Stimulated activated CD8-positive, alpha-beta memory T cell treated with anti-CD3 and anti-CD28 coated beads, Interleukin-4, amount 100 ng/mL, for 48 hours (primary cell): ENCODE measurements around the gene RWDD3.

Experiments used
- DNase-seq: peaks from one replicate; pipeline ENCODE4 v3.0.0-alpha.2; 2020

The RWDD3 gene

DNA sequence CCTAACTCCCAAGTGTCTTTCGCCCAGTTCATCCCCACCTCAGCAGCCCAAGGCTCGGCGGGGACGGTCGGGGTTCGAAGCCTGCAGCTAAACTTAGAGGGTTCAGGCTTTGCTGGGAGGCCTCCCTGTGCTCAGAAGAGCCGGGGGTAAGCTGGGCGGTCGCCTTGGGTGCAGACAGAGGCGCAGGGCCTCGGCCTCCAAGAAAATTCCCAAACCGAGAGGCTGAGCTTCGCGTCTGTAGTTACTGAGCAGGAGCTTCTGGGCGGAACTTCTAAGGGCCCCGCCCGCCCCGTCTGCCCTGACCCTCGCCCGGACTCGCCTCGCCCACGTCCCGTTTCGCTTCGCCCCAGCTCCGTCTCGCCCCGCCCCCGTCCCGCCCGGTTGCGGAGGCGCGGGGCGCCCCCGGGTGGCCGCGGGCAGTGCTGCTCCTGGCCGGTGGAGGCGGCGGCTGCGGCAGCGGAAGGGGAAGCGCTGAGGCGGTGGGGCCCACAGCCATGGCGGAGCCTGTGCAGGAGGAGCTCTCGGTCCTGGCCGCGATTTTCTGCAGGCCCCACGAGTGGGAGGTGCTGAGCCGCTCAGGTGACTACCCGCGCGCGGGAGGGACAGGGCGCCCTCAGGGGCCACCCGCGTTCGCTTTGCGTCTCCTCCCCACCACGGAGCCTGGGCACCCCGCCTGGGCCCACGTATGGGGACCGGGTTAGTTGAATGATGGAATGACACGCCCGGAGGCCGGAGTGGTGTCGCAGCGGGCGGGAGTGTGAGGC, at the start of gene RWDD3:
Gene RWDD3 (plus strand): TSS at position 474 of the 764 bp plus-strand sequence. CDS start 21 bp downstream, at position 495.
- peak; percentile 94 for DNase-seq

- no peak for DNase-seq
These were observed 47.9 kb upstream of the RWDD3 start for GRCh38 chr1:95186149-95186548.

DNA sequence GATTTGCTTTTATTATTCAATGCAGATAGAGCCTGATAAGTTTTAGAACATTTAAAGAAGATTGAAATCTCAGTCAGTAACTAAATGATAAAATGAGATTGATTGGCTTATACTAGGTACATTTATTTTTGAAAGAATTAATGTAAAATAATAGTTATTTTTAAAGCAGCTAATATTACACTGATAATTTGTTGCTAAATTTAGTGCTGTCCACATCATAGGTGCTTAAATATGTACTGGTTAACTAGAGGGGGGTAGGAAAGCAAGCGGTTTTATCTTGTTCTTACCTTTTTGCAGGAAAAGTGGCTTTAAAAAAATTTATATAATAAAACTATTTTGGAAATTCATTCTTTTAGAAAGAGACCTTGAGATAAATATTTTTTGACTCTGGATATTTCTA, 40.4 kb upstream of the RWDD3 start:
- no peak for DNase-seq

- no peak for DNase-seq
These were observed 39.0 kb upstream of the RWDD3 start for GRCh38 chr1:95195046-95195445.

- no peak for DNase-seq
These were observed 38.0 kb upstream of the RWDD3 start for GRCh38 chr1:95196017-95196416.

DNA sequence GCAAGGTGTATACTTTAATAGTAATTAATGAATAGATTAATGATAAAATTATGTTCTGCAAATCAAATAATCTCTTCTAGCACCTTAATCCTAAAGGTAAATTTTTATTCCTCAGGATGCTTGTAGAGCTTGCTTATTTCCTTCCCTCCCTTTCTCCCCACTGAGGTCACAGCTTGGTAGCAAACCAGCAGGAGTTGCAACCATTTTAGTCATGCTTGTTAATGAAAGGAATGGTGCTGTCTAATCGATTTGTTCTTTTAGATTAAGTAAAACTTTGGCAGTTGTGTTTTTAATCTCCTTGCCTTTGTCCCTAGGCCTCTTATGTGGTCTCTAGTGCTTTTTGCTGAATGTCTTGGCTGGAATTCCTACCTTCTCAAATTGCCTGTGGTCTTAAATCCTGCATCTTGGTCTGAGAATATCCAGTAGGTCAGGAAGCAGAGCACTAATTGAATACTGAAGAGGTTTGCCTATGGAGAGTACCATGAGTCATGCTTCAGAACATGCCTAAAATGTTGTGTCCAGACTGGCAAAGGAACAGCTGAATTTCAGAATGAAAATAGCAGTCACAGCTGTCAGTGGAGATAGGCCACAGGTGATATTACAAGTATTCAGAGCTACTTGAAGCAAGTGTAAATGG, 36.3 kb upstream of the RWDD3 start:
- no peak for DNase-seq

DNA sequence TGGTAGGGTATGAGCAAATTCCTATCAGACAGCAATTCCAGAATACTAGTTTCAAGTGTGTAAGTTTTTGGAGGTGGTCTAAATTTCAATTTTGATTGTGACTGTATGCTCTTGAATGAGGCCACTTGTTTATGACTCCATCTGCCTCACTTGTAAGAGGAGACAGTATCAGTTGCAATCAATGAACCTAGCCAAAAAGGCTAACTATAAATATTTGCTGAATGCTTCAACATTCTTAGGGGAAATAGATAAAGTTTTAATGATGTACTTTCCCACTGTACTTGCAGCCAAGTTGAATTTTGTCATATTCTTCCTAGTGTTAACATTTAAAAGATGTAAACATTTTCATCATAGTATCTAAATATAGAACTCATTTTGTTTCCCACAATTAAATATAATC, 32.1 kb upstream of the RWDD3 start:
- DNase-seq: no peak

DNA sequence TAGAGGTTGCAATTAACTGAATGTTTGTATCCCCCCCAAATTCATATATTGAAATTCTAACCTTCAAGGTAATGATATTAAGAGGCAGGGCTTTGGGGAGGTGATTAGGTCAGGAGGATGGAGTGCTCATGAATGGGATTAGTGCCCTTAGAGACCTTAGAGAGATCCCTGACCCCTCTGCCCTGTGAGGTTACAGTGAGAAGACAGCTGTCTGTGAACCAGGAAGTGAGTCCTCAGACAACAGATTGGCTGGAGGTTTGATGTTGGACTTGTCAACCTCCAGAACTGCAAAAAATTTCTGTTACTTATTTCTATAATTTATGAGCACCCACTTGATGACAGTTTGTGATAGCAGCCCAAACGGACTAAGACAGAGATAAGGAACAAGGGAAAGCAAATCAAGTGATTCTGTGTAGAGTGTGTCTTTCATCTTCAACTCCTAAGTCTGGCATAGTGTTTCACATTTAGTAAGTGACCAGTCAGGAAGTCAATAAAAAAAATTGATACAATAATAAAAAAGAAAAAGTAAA, 30.0 kb upstream of the RWDD3 start:
- no peak for DNase-seq

- DNase-seq: no peak
These were observed 27.5 kb upstream of the RWDD3 start for GRCh38 chr1:95206514-95206913.

DNA sequence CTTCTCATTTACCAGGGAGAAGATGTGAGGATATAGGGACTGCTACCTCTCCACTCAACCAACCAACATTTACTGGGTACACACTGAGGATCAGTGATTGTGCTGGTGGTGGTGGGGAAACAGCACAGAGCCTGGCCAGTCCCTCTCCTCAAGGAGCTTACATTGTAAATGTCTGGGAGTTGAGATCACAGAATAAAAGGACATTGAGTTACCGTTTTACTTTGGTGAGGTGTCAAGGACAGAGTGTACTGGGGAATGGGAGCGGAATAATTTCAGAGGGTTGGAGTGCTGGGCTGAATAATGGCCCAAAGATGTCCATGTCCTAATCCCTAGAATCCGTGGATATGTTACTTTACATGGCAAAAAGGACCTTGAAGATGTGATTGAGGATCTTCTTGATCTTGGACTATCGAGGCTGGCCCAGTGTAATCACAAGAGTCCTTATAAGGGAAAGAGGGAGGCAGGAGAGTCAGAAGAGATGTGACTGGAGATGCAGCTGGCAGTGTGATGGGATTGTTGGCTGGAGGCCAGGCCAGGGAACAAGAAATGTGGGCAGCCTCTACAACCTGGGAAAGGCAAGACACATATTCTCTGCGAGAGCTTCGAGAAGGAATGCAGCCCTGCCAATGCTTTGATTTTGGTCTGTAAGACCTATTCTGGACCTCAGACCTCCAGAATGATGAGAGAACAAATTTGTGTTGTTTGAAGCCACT, 26.6 kb upstream of the RWDD3 start:
- no peak for DNase-seq

DNA sequence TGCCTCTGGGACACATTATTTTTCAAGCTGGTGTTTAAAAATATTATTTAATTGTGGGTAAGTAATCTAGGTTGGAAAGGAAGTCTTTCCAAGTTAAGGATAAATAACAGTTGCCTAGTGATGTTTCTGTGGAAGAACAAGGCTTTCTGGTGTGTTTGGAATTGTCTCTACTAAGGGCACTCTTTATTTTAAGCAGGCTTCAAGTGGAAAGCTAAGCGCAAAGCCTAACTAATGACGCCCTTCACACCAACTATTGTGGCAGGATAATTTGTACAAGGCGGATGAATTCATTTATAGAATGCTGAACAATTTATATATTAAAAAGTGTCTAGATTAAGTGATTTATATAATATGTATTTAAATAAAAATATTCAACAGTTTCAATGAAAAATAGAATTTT, 25.1 kb upstream of the RWDD3 start:
- no peak for DNase-seq

GRCh38 chr1:95209291-95209690, 24.7 kb upstream of the RWDD3 start:
- DNase-seq: no peak

GRCh38 chr1:95216292-95216990, 17.6 kb upstream of the RWDD3 start:
- no peak for DNase-seq

DNA sequence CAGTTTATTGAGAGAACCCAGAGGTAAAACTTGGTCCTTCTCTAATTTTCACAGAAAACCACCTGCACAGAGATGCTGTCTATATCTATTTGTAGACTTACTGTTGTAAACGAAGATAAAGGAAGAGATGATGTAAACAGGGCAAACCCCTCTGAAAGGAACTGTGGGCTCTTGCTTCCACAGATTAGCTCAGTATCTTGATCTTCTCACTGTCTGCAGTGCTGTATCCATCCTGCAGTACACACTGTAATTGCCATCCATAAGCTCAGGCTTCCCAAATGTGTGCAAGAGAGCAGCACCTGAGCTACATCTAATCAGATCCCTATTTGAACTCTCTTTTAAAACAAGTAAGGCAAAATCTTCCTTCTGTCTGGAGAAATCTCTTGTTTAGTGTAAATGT, 16.6 kb upstream of the RWDD3 start:
- DNase-seq: no peak

DNA sequence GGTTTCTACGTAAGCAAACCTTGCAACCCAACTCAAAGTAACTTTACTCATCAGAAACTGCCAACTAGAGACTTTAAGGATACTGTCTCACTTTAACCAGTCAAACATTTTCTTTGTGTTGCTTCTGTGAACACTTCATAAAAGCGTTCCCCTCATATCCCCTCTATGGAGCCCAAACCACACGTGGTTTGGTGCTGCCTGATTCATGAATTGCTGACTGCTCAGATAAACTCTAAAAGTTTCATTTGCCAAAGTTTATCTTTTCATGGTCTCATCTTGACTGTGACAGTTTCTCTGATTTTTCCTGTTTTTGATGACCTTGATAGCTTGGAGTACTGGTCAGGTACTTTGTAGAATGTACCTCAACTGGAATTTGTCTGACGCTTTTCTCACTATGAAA, 14.6 kb upstream of the RWDD3 start:
- no peak for DNase-seq

DNA sequence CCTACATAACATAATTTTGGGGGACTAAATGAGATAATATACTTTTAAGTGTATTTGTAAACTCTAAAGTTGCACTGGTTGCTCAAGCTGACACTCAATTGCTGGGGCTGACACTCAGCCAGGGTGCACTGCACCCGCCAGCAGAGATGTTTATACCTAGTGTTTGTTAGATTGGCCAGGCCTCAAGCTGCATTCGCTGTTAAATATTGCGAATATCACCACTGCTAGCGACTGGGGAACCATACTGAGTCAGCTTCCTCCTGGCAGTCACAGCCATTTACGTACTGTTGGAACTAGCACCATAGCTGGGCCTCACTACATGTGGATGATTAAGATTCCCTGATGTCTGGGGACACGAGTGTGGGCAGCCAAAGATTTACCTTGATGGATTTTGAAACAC, 12.7 kb upstream of the RWDD3 start:
- no peak for DNase-seq

DNA sequence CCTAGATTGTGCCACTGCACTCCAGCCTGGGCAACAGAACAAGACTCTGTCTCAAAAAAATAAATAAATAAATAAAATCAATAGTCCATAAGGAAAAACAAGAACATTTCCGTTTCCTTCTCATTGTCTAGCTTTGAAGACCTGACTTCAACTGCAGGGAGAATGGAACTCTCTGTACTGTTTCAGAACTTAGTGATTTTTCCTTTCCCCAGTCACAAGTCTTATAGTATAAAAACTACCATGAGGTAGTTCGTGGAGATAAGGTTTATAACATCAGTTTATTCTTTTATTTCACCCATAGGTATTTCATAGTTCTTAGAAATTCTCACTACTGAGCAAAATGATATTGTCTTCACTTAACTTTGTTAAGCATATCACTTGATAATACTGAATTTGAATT, 11.4 kb upstream of the RWDD3 start:
- DNase-seq: no peak

- DNase-seq: no peak
These were observed 10.9 kb upstream of the RWDD3 start for GRCh38 chr1:95223110-95223509.

DNA sequence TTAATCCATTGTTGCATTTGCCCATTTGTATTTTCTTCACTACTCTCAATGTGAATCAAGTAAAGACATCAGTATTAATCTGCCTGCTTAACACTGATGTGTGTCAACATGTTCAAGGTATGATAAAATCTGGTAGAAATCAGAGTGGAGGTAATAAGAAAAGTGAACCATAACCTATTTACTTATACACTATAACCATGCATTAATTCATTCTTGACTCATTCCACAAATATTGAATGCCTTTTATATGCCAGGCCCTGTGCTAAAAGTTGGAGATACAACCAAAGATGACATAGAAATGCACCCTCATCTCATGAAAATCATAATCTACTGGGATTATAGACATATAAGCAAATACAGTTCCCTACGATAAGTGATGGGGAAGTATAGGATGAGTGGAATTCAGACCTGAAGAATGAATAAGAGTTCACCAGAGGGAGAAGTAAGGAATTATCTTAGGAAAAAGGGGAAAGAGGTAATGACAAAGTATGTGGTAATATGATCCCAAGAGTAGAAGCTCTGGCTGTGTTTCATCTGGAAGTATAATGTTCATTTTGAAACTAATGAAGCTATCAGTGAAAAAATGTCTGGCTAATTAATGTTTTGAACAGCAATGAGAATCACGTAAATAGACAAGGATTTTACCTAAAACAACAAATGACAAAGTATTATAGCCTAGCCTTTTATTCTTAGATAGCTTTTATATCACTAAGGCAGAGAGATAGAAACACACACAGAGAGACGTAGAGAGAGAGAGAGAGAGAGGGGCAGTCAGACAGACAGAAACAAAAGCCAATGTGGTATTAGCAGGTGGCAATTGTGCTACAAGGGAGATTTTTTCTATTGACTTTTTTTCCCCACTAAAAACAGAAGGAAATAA, 7.0 kb upstream of the RWDD3 start:
- no peak for DNase-seq

DNA sequence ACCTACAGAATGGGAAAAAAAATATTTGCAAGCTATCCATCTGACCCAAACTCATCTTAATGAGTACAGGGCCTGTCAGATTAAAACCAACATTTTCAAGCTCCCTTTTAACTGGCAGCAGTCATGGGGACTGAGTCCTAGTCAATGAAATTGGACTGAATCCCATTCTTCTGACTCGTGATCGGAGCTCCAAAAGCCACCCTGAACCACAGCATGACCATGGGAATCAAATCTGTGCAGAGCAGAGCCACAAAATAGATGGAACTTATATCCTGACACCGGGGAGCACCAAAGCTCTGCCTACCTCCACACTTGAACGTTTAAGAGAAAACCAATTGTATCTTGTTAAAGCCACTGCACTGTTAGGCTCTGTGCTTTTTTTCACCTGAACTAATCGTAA, 5.0 kb upstream of the RWDD3 start:
- no peak for DNase-seq

GRCh38 chr1:95229706-95230105, 4.3 kb upstream of the RWDD3 start:
- DNase-seq: no peak

GRCh38 chr1:95230256-95230655, 3.8 kb upstream of the RWDD3 start:
- no peak for DNase-seq
